D721Med (cell line): ENCODE measurements around the gene ZCCHC14.
A peak's percentile ranks its signal among the peaks of the same experiment; 100 is the strongest.
"Not testable (repeated sequence)": the region's sequence is repeated elsewhere in the genome, so short reads cannot be mapped to it uniquely, and the experiment has no call there.

Experiments
- DNase-seq: peaks from one replicate; pipeline ENCODE4 v3.0.0; 2011; ENCODE audit warnings: low spot score; ENCODE audit not compliant: insufficient read length
- FAIRE-seq: peaks from 2 replicates; lab custom pipeline; 2011; peaks lifted over from hg19 to GRCh38; lab: Jason Lieb, UNC
- CTCF ChIP-seq: IDR thresholded peaks from 2 replicates; pipeline ENCODE4 v1.5.1; 2012; ENCODE audit warnings: mild to moderate bottlenecking, control low read depth; ENCODE audit not compliant: insufficient read depth; ENCODE audit errors: missing control alignments

The ZCCHC14 gene

GRCh38 chr16:87391950-87392820, 100.6 kb downstream of the ZCCHC14 start, which contains the start of gene MAP1LC3B:
TSS of gene MAP1LC3B (plus strand) at chr16:87392336. CDS start at chr16:87392428, 92 bp downstream.
- FAIRE-seq = no peak
- DNase-seq = peak; percentile 71
- TF ChIP-seq CTCF = no peak

GRCh38 chr16:87391324-87391949, 101.4 kb downstream of the ZCCHC14 start:
- no peak for TF ChIP-seq CTCF
- no peak for DNase-seq
- FAIRE-seq = no peak

GRCh38 chr16:87390641-87391323, 102.0 kb downstream of the ZCCHC14 start:
- TF ChIP-seq CTCF = no peak
- FAIRE-seq (no peak), DNase-seq (no peak)

- not testable (repeated sequence) for DNase-seq, FAIRE-seq
These were observed 102.9 kb downstream of the ZCCHC14 start for GRCh38 chr16:87389914-87390313.

GRCh38 chr16:87389245-87389644, 103.6 kb downstream of the ZCCHC14 start:
- DNase-seq = no peak
- FAIRE-seq = no peak

GRCh38 chr16:87388818-87389134, 104.0 kb downstream of the ZCCHC14 start:
- TF ChIP-seq CTCF = no peak
- FAIRE-seq (no peak), DNase-seq (no peak)

More at GRCh38 chr16:87389245-87389644, 103.6 kb downstream of the ZCCHC14 start:
- TF ChIP-seq CTCF = no peak

- TF ChIP-seq CTCF = no peak
- DNase-seq = peak; percentile 58
- no peak for FAIRE-seq
These were observed 104.6 kb downstream of the ZCCHC14 start for GRCh38 chr16:87387942-87388817.

- FAIRE-seq, DNase-seq: not testable (repeated sequence)
These were observed 108.0 kb downstream of the ZCCHC14 start for GRCh38 chr16:87384875-87385167.
